Trophoblast cell (in vitro differentiated cells and primary cell): Measurements from ENCODE around the gene CA5B.
A peak's percentile ranks its signal among the peaks of the same experiment; 100 is the strongest.
"Not testable (repeated sequence)": the region's sequence is repeated elsewhere in the genome, so short reads cannot be mapped to it uniquely, and the experiment has no call there.

Experiments
- DNase-seq, 2 donors: peaks; one replicate each; pipeline ENCODE4 v3.0.0-alpha.2; 2016
- H2AFZ ChIP-seq: 2 replicates; pipeline ENCODE4 v1.6.1; 2013; ENCODE audit warnings: low read length, moderate library complexity, mild to moderate bottlenecking; ENCODE audit not compliant: insufficient read depth, poor library complexity
- H2AK5ac ChIP-seq: 2 replicates; pipeline ENCODE4 v1.6.1; 2013; ENCODE audit warnings: mild to moderate bottlenecking, low read length
- H2BK120ac ChIP-seq: 2 replicates; pipeline ENCODE4 v1.6.1; 2013; ENCODE audit warnings: low read length, mild to moderate bottlenecking, moderate library complexity; ENCODE audit not compliant: insufficient read depth, poor library complexity
- H2BK12ac ChIP-seq: 2 replicates; pipeline ENCODE4 v1.6.1; 2013; ENCODE audit warnings: mild to moderate bottlenecking, low read length, moderate library complexity
- H2BK5ac ChIP-seq: 2 replicates; pipeline ENCODE4 v1.6.1; 2013; ENCODE audit warnings: low read length, low read depth, moderate library complexity, mild to moderate bottlenecking; ENCODE audit not compliant: poor library complexity
- H3K14ac ChIP-seq: 2 replicates; pipeline ENCODE4 v1.6.1; 2013; ENCODE audit warnings: mild to moderate bottlenecking, low read length
- H3K18ac ChIP-seq: 2 replicates; pipeline ENCODE4 v1.6.1; 2013; ENCODE audit warnings: mild to moderate bottlenecking, low read length
- H3K23ac ChIP-seq: 2 replicates; pipeline ENCODE4 v1.6.1; 2013; ENCODE audit warnings: low read length
- H3K27ac ChIP-seq: 2 replicates; pipeline ENCODE4 v1.5.1; 2013; ENCODE audit warnings: low read depth, mild to moderate bottlenecking, inconsistent platforms, low read length, moderate library complexity
- H3K27me3 ChIP-seq: 2 replicates; pipeline ENCODE4 v1.6.1; 2013; ENCODE audit warnings: inconsistent platforms, mild to moderate bottlenecking, low read length, moderate library complexity; ENCODE audit not compliant: insufficient read depth
- H3K36me3 ChIP-seq, 2 experiments: 1 replicate in 1 of 2; 2 replicates in 1 of 2; pipeline ENCODE4 v1.6.1; 2013; ENCODE audit warnings: low read length in 2 of 2, mild to moderate bottlenecking in 2 of 2, moderate library complexity in 1 of 2; ENCODE audit not compliant: insufficient read depth in 2 of 2, control insufficient read depth in 1 of 2
- H3K4ac ChIP-seq: 2 replicates; pipeline ENCODE4 v1.6.1; 2013; ENCODE audit warnings: low read depth, mild to moderate bottlenecking, low read length, moderate library complexity
- H3K4me1 ChIP-seq, 2 experiments: 1 replicate in 1 of 2; 2 replicates in 1 of 2; pipeline ENCODE4 v1.6.1; 2013; ENCODE audit warnings: low read length in 2 of 2, mild to moderate bottlenecking in 2 of 2, moderate library complexity in 1 of 2; ENCODE audit not compliant: insufficient read depth in 2 of 2, control insufficient read depth in 1 of 2
- H3K4me2 ChIP-seq: 2 replicates; pipeline ENCODE4 v1.6.1; 2013; ENCODE audit warnings: inconsistent platforms, mild to moderate bottlenecking, low read length, moderate library complexity
- H3K4me3 ChIP-seq: 2 replicates; pipeline ENCODE4 v1.5.1; 2013; ENCODE audit warnings: mild to moderate bottlenecking, low read depth, low read length, inconsistent platforms
- H3K79me1 ChIP-seq: one replicate; pipeline ENCODE4 v1.6.1; 2013; ENCODE audit warnings: low read length
- H3K79me2 ChIP-seq: 2 replicates; pipeline ENCODE4 v1.6.1; 2013; ENCODE audit warnings: low read length, mild to moderate bottlenecking; ENCODE audit not compliant: control insufficient read depth, insufficient read depth, poor library complexity
- H3K9ac ChIP-seq: 2 replicates; pipeline ENCODE4 v1.6.1; 2013; ENCODE audit warnings: mild to moderate bottlenecking, low read length
- H3K9me3 ChIP-seq: 2 replicates; pipeline ENCODE4 v1.6.1; 2013; ENCODE audit warnings: low read depth, mild to moderate bottlenecking, control low read depth, inconsistent platforms, low read length; ENCODE audit not compliant: insufficient read depth
- H4K12ac ChIP-seq: 2 replicates; pipeline ENCODE4 v1.6.1; 2013; ENCODE audit warnings: low read depth, mild to moderate bottlenecking, low read length, moderate library complexity
- H4K8ac ChIP-seq: 2 replicates; pipeline ENCODE4 v1.6.1; 2013; ENCODE audit warnings: low read depth, mild to moderate bottlenecking, low read length, moderate library complexity
- H4K91ac ChIP-seq: one replicate; pipeline ENCODE4 v1.6.1; 2013; ENCODE audit warnings: low read depth, mild to moderate bottlenecking, low read length, moderate library complexity
- WGBS: extraction: QIAGEN DNeasy Blood & Tissue Kit; methylation state at CpG from one replicate; pipeline ENCODE4 v1.1.7; 2013; ENCODE audit warnings: missing lambda C conversion rate; ENCODE audit not compliant: insufficient read length, insufficient coverage; ENCODE audit errors: extremely low coverage; 5-methylcytosine and 5-hydroxymethylcytosine counted together

Gene CA5B

DNA sequence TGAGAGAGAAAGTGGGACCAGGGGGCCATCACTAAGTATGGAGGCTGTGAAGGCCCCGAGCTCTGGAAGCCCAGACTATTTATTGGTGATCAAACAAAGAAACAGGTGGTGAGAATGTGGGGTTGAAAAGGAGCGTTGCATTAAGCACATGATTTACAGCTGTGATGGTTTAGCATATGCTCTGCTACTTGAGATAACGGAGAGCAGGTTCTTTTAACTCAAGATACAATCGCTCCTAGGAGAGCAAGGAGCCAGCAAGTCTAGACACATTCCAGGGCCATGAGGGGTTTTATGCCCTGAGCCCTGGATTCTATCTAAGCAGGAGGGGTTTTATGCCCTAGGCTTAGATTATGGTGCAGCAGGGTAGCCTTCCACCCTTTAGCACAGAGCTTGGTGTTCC lies 6.7 kb upstream of the CA5B start:
- H3K23ac ChIP-seq, H4K91ac ChIP-seq, H3K4me2 ChIP-seq, H3K9ac ChIP-seq, H3K79me1 ChIP-seq, H3K4me3 ChIP-seq, H4K12ac ChIP-seq, H3K4me1 ChIP-seq, H3K9me3 ChIP-seq, H3K36me3 ChIP-seq, H3K4ac ChIP-seq, H2BK5ac ChIP-seq, H4K8ac ChIP-seq, H3K18ac ChIP-seq, H2AFZ ChIP-seq, DNase-seq, H3K27ac ChIP-seq, H3K79me2 ChIP-seq, H3K27me3 ChIP-seq, H3K14ac ChIP-seq, H2BK120ac ChIP-seq, H2BK12ac ChIP-seq, H2AK5ac ChIP-seq: not testable (repeated sequence)
- no CpG with 5 or more reads among the region's 4 CpGs for WGBS

DNA sequence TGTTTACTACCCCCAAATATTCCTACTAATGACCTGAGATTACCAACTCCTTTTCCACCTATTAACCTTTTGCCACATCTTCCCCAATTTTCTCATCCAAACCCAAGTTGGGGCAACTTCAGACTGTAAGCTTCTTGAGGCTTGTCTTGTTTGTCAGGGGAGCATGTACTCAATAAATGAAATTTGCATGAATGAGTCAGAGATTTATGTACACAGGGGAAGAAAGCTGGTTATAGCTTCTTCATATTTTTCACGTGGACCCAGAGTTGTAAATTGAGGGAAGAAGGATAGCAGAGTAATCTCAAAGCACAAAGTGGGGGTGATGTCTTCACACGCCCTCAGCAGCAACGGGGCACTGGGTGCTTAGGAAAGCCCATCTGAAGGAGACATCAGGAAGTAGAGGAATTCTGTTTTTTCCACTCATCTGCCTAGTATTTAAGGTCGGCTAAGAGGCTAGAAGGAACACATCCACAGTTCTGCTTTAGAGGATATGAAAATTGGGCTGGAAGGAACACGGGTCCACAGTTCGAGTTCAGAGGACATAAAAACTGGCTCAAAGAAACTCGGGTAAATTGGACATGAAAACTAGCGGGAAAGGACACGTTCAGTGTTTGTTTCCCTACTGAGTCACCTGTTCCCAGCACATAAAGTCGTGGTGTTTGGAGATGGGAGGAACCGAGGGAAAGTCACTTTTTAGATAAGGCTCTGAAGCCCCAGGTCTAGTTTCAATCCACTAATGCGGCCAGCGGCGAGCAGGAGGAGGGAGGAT lies 696 bp upstream of the CA5B start:
- Histone ChIP-seq H4K8ac (no peak overlapping the region), H2AK5ac (no peak overlapping the region), H2BK12ac (no peak overlapping the region)

DNA sequence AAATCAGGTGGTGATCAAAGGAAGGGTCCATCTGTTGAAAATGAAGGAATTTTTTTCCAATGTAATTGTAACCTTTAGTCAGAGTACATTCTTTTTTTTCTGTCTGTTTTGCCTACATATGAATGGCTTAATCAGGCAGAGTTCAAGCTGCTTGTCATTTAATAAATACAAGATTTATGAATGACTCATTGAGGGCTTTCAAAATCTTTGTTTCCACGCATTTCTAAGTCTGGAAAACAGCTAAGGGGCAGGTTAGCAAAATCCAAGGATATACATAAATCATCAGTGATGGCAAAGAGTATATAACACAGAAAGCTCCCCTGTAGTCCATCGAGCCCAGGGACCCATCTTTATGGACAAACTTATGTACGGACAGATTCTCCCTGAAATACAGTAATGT lies 1.8 kb downstream of the CA5B start:
- no peak overlapping the region for H2AK5ac ChIP-seq
- no peak overlapping the region for H4K8ac ChIP-seq
- no peak overlapping the region for H4K12ac ChIP-seq
- H3K27me3 ChIP-seq: no peaks in the 10 kb centered on the region
- no peak overlapping the region for H3K27ac ChIP-seq
- no peak overlapping the region for H3K4me3 ChIP-seq
- no peak overlapping the region for H4K91ac ChIP-seq
- H2AFZ ChIP-seq: no peak overlapping the region
- H3K4me2 ChIP-seq: no peak overlapping the region
- WGBS: no CpG with 5 or more reads among the region's 3 CpGs
- no peak overlapping the region for H3K9ac ChIP-seq
- no peak overlapping the region for H3K18ac ChIP-seq
- no peak overlapping the region for H3K4ac ChIP-seq
- no peak overlapping the region for H3K14ac ChIP-seq
- no peak overlapping the region for H2BK5ac ChIP-seq
- peaks cover 0 to 2% of the 10 kb centered on the region in 2 experiments for H3K4me1 ChIP-seq
- H3K23ac ChIP-seq: no peak overlapping the region
- peaks cover 0 to 2% of the 10 kb centered on the region in 2 experiments for H3K36me3 ChIP-seq
- no peak for DNase-seq
- H3K79me2 ChIP-seq: peaks cover 2% of the 10 kb centered on the region
- H3K9me3 ChIP-seq: no peaks in the 10 kb centered on the region
- peaks cover 3% of the 10 kb centered on the region for H3K79me1 ChIP-seq
- no peak overlapping the region for H2BK12ac ChIP-seq
- H2BK120ac ChIP-seq: no peak overlapping the region

More for the DNA sequence above, 696 bp upstream of the CA5B start:
- H3K27ac ChIP-seq: no peak overlapping the region
- H3K4me1 ChIP-seq: peaks cover 0 to 2% of the 10 kb centered on the region in 2 experiments
- no peak overlapping the region for H3K23ac ChIP-seq
- no peak for DNase-seq
- peak overlapping the region; percentile 56 for H3K4me2 ChIP-seq
- H3K14ac ChIP-seq: no peak overlapping the region
- H4K91ac ChIP-seq: peak overlapping the region; percentile 14
- H4K12ac ChIP-seq: no peak overlapping the region
- H3K36me3 ChIP-seq: no peaks in the 10 kb centered on the region
- no peak overlapping the region for H2AFZ ChIP-seq
- H3K18ac ChIP-seq: no peak overlapping the region
- H2BK5ac ChIP-seq: no peak overlapping the region
- H3K27me3 ChIP-seq: no peaks in the 10 kb centered on the region
- no peak overlapping the region for H3K4me3 ChIP-seq
- H3K9me3 ChIP-seq: no peaks in the 10 kb centered on the region
- no peak overlapping the region for H2BK120ac ChIP-seq
- peaks cover 2% of the 10 kb centered on the region for H3K79me2 ChIP-seq
- WGBS: no CpG with 5 or more reads among the region's 14 CpGs
- no peak overlapping the region for H3K4ac ChIP-seq
- H3K9ac ChIP-seq: no peak overlapping the region
- peaks cover 3% of the 10 kb centered on the region for H3K79me1 ChIP-seq

DNA sequence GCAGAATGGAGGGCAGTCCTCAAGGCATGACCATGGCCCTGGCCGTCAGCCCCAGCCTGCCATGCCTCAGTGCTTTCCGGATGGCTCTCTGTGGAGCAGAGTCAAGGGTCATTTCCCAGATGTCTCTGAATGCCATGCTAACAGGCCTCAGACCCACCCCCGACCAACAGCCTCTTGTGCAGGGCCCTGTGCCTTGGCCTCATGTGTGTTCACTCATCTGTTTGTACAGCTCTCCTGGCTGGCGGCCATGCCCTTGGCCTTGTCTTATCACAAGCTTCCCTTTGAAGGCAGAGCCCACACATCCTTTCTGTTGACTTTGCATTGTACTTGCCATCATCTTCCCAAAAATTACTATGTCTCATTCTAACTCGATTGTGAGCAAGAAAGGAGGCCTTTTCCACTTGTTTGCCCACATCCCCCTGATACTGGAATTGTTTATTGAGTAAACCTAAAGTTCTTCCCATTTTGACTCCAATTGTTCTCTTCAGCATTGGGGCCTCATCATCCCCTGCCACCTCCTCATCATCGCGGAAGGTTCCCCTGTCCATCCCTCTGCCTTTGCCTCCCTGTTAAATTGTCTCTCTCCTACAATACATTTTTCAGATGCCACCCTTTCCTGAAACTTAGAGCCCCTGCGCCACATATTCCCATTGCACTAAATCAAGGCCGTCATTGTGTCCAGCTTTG lies 6.3 kb downstream of the CA5B start:
- peaks cover 5% of the 10 kb centered on the region for H3K79me1 ChIP-seq
- no peak overlapping the region for H4K8ac ChIP-seq
- H3K27me3 ChIP-seq: no peaks in the 10 kb centered on the region
- H3K79me2 ChIP-seq: no peaks in the 10 kb centered on the region
- H4K91ac ChIP-seq: peak overlapping the region; percentile 14
- peak overlapping the region; percentile 6 for H3K18ac ChIP-seq
- H2AFZ ChIP-seq: no peak overlapping the region
- no peak overlapping the region for H3K23ac ChIP-seq
- H2BK5ac ChIP-seq: peak overlapping the region; percentile 31
- H3K4me1 ChIP-seq: peaks cover 0 to 5% of the 10 kb centered on the region in 2 experiments
- H3K4me2 ChIP-seq: no peak overlapping the region
- no peak overlapping the region for H3K9ac ChIP-seq
- no peak overlapping the region for H3K4ac ChIP-seq
- no CpG with 5 or more reads among the region's 9 CpGs for WGBS
- peak overlapping the region; percentile 44 for H3K14ac ChIP-seq
- H2AK5ac ChIP-seq: no peak overlapping the region
- DNase-seq: no peak
- peaks cover 0 to 2% of the 10 kb centered on the region in 2 experiments for H3K36me3 ChIP-seq
- no peak overlapping the region for H2BK120ac ChIP-seq
- no peak overlapping the region for H3K27ac ChIP-seq
- H3K4me3 ChIP-seq: no peak overlapping the region
- H2BK12ac ChIP-seq: peak overlapping the region; percentile 40
- H3K9me3 ChIP-seq: no peaks in the 10 kb centered on the region
- peak overlapping the region; percentile 43 for H4K12ac ChIP-seq
